Mesothelial cell of epicardium (in vitro differentiated cells): ENCODE measurements around the gene IL23R. TPM values are rescaled to one million over a fixed set of nuclear protein-coding genes. Genes with fewer than 3 reads are reported as not detected.

Experiments
- DNase-seq, 2 experiments: peaks; one replicate each; pipeline ENCODE4 v3.0.0; 2021; ENCODE audit warnings: low spot score in 2 of 2; ENCODE audit not compliant: unreplicated experiment in 2 of 2
- H3K27ac Mint-ChIP-seq: 2 replicates; pipeline ENCODE4 v1.8.0; 2021; ENCODE audit warnings: mixed read lengths
- H3K27me3 Mint-ChIP-seq: 2 replicates; pipeline ENCODE4 v1.8.0; 2021; ENCODE audit warnings: low read depth, mixed read lengths
- H3K36me3 Mint-ChIP-seq: 2 replicates; pipeline ENCODE4 v1.8.0; 2021; ENCODE audit warnings: mixed read lengths
- H3K4me1 Mint-ChIP-seq: 2 replicates; pipeline ENCODE4 v1.8.0; 2021; ENCODE audit warnings: mixed read lengths
- H3K4me3 Mint-ChIP-seq: 2 replicates; pipeline ENCODE4 v1.8.0; 2021; ENCODE audit warnings: mild to moderate bottlenecking, moderate library complexity, mixed read lengths
- H3K9me3 Mint-ChIP-seq: 2 replicates; pipeline ENCODE4 v1.8.0; 2021; ENCODE audit warnings: mixed read lengths
- CTCF ChIP-seq: fragments of 200-600 bp; sonication (generic); IDR thresholded peaks from one replicate; pipeline ENCODE4 v1.5.0; 2021; ENCODE audit warnings: antibody characterized with exemption; ENCODE audit not compliant: unreplicated experiment
- total RNA-seq: library from RNA; stranded (reverse); gene quantifications from 3 replicates; pipeline ENCODE4 v1.2.1, GENCODE V29; 2021

Gene IL23R
- total RNA-seq, 1 donor from 2014 or later, result 0.09 TPM

- no peak overlapping the region for H3K4me3 Mint-ChIP-seq
- no peaks in the 10 kb centered on the region for H3K27me3 Mint-ChIP-seq
- no peak overlapping the region for H3K27ac Mint-ChIP-seq
- no peak for DNase-seq
- H3K9me3 Mint-ChIP-seq, result peaks cover 2% of the 10 kb centered on the region
- no peaks in the 10 kb centered on the region for H3K4me1 Mint-ChIP-seq
- no peaks in the 10 kb centered on the region for H3K36me3 Mint-ChIP-seq
- no peak for TF ChIP-seq CTCF
These were observed 40.0 kb upstream of the IL23R start for GRCh38 chr1:67126111-67126746.

GRCh38 chr1:67126974-67127373, 39.3 kb upstream of the IL23R start:
- Mint-ChIP-seq H3K4me1 (no peaks in the 10 kb centered on the region), H3K36me3 (no peaks in the 10 kb centered on the region), H3K9me3 (no peaks in the 10 kb centered on the region), H3K27ac (no peak overlapping the region), H3K4me3 (no peak overlapping the region), H3K27me3 (no peaks in the 10 kb centered on the region)
- DNase-seq, result no peak
- TF ChIP-seq CTCF, result no peak

- Mint-ChIP-seq H3K36me3 (no peaks in the 10 kb centered on the region), H3K4me1 (peaks cover 18% of the 10 kb centered on the region), H3K4me3 (no peak overlapping the region), H3K27me3 (no peaks in the 10 kb centered on the region), H3K9me3 (no peaks in the 10 kb centered on the region), H3K27ac (no peak overlapping the region)
- no peak for TF ChIP-seq CTCF
- DNase-seq, result no peak
These were observed 35.6 kb upstream of the IL23R start for GRCh38 chr1:67130673-67131072.

GRCh38 chr1:67133177-67133576, 33.1 kb upstream of the IL23R start:
- TF ChIP-seq CTCF, result no peak
- H3K36me3 Mint-ChIP-seq, result no peaks in the 10 kb centered on the region
- no peak overlapping the region for H3K4me3 Mint-ChIP-seq
- H3K27me3 Mint-ChIP-seq, result no peaks in the 10 kb centered on the region
- DNase-seq, result no peak
- H3K9me3 Mint-ChIP-seq, result no peaks in the 10 kb centered on the region
- H3K4me1 Mint-ChIP-seq, result peaks cover 18% of the 10 kb centered on the region
- H3K27ac Mint-ChIP-seq, result no peak overlapping the region

- no peaks in the 10 kb centered on the region for H3K36me3 Mint-ChIP-seq
- TF ChIP-seq CTCF, result no peak
- H3K4me3 Mint-ChIP-seq, result peak within 1 kb of the TSS; percentile 59
- DNase-seq, result no peak
- H3K9me3 Mint-ChIP-seq, result no peaks in the 10 kb centered on the region
- peak within 1 kb of the TSS; percentile 45 for H3K27ac Mint-ChIP-seq
- H3K27me3 Mint-ChIP-seq, result no peaks in the 10 kb centered on the region
- H3K4me1 Mint-ChIP-seq, result peaks cover 18% of the 10 kb centered on the region
These were observed 31.6 kb upstream of the IL23R start, which contains the start of gene C1orf141 for GRCh38 chr1:67134695-67135094. Gene C1orf141, minus strand, starts transcription at chr1:67134970. Its CDS starts 7,730 bp downstream, at chr1:67127240.

GRCh38 chr1:67135354-67135753, 30.9 kb upstream of the IL23R start:
- H3K9me3 Mint-ChIP-seq, result no peaks in the 10 kb centered on the region
- peaks cover 18% of the 10 kb centered on the region for H3K4me1 Mint-ChIP-seq
- no peaks in the 10 kb centered on the region for H3K27me3 Mint-ChIP-seq
- no peaks in the 10 kb centered on the region for H3K36me3 Mint-ChIP-seq
- H3K4me3 Mint-ChIP-seq, result no peak overlapping the region
- no peak for DNase-seq
- H3K27ac Mint-ChIP-seq, result peak overlapping the region; percentile 45
- no peak for TF ChIP-seq CTCF
